Mammary epithelial cell (primary cell): Measurements from ENCODE around the gene CAPN3.

ENCODE experiments used
- CTCF ChIP-seq, 2 donors: IDR thresholded peaks in 1 of 2; conservative IDR thresholded peaks in 1 of 2; 2 replicates each; pipeline ENCODE4 v1.5.1; 2011 to 2012; ENCODE audit warnings: inconsistent platforms in 2 of 2, low read length in 2 of 2, mild to moderate bottlenecking in 2 of 2, control low read depth in 1 of 2, low read depth in 1 of 2; ENCODE audit not compliant: insufficient read depth in 1 of 2; ENCODE audit errors: extremely low read depth in 1 of 2
- EZH2 ChIP-seq: IDR thresholded peaks from 2 replicates; pipeline ENCODE4 v1.6.1; 2012; ENCODE audit warnings: low read length, inconsistent platforms, borderline replicate concordance

GRCh38 chr15:42405863-42406482 lies 46.7 kb downstream of the CAPN3 start:
- TF ChIP-seq EZH2 (no peak), CTCF (conservative IDR thresholded peaks at IDR 0.05 in 1 of 2, IDR thresholded peaks at IDR 0.05 in 1 of 2; ENCODE audit: extremely low read depth in 1 of 2, insufficient read depth in 1 of 2, low read depth in 1 of 2, low read length in 2 of 2) (no peak)
